ENCODE results near the gene TARS3.

- TF ChIP-seq CTCF (IDR thresholded peaks at IDR 0.05; ENCODE audit: insufficient read depth, low read length) (no peak), SPI1 (IDR thresholded peaks at IDR 0.05; ENCODE audit: borderline replicate concordance, low read depth) (no peak), REST (IDR thresholded peaks at IDR 0.05; ENCODE audit: insufficient replicate concordance, low read depth) (no peak), POLR2AphosphoS5 (IDR thresholded peaks at IDR 0.05; ENCODE audit: low read depth) (no peak), GABPA (IDR thresholded peaks at IDR 0.05; ENCODE audit: low read depth) (no peak)
Observed at GRCh38 chr15:101709466-101709865, 14.8 kb downstream of the TARS3 start.

Data from HL-60 (cell line).